Measurements from ENCODE around the gene SPRED1.

DNA sequence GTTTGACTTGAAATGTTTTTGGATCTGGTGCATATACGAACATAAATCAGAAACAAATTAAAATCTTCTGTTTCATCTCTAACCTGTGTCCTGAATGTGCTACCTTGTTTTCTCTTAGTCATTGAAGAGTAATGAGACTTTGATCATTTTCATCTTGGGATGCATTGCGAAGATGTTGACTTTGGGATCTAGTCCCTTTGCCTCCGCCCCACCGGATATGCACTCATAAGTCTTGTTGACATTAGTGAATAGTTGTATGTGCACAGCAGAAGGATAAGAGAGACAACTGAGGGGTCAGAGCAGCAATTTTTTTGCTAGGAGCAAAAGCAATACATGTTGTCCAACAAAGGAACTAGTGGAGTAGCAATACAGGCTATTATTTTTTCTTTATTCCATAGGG, 35.9 kb upstream of the SPRED1 start:
- TF ChIP-seq, protein P1, sequence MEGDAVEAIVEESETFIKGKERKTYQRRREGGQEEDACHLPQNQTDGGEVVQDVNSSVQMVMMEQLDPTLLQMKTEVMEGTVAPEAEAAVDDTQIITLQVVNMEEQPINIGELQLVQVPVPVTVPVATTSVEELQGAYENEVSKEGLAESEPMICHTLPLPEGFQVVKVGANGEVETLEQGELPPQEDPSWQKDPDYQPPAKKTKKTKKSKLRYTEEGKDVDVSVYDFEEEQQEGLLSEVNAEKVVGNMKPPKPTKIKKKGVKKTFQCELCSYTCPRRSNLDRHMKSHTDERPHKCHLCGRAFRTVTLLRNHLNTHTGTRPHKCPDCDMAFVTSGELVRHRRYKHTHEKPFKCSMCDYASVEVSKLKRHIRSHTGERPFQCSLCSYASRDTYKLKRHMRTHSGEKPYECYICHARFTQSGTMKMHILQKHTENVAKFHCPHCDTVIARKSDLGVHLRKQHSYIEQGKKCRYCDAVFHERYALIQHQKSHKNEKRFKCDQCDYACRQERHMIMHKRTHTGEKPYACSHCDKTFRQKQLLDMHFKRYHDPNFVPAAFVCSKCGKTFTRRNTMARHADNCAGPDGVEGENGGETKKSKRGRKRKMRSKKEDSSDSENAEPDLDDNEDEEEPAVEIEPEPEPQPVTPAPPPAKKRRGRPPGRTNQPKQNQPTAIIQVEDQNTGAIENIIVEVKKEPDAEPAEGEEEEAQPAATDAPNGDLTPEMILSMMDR (conservative IDR thresholded peaks at IDR 0.05; ENCODE audit: low read length), result no peak
- TF ChIP-seq EZH2phosphoT487 (IDR thresholded peaks at IDR 0.05; ENCODE audit: borderline replicate concordance), result no peak
